ENCODE data around the gene ACSF2.
"Not testable (repeated sequence)": the region's sequence is repeated elsewhere in the genome, so short reads cannot be mapped to it uniquely, and the experiment has no call there.

Gene ACSF2

DNA sequence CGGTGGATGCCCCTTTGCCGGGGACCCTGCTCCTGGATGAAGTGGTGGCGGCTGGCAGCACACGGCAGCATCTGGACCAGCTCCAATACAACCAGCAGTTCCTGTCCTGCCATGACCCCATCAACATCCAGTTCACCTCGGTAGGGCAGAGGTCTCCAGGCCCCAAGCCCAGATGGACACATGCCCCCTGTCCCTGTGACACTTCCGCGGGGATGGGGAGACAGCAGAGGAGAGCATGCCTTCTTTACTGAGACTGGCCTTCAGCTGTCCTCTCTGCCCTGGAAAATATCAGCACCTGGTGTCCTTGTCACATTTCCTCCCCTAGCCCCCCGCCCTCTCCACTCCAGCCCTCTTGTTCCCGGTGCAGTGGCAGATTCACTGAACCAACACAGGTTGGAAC, 36.4 kb downstream of the ACSF2 start:
- no peak for DNase-seq

DNA sequence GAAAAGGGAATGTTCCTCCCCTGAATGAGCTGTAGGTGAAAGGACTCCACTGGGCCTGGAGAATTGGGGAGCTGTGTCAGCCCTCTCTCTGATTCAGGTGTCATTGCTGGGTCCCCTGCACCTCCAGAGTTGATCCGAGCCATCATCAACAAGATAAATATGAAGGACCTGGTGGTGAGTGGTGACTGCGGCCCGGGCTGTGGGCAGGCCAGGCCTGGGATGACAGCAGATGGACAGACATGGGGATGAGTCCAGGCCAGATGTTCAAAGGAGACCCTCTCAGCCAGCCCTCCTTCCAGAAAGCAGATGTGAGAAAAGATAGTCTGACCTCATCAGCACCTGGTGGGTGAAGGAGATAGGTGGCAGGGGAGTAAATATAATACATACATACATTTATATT, 38.1 kb downstream of the ACSF2 start:
- DNase-seq = no peak

DNA sequence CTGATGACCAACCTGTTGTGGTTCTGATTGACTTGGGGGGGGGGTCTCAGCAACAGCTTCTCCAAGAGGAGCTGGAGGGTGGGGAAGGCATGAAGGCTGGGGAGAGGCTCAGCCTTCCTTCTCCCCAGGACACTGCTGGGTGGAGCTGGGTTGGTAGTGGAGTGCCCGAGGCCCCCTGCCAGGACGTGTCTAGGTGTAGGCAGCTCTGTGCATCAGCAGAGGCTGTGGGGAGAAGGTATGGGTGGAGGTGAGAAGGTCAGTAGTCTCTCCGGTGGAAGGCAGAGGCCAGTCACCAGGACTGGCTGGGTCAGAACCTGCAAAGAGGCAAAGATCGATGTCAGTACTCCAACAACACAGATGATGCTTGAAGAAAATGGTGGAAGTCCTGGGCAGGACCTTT, 38.7 kb downstream of the ACSF2 start:
- DNase-seq = no peak

DNA sequence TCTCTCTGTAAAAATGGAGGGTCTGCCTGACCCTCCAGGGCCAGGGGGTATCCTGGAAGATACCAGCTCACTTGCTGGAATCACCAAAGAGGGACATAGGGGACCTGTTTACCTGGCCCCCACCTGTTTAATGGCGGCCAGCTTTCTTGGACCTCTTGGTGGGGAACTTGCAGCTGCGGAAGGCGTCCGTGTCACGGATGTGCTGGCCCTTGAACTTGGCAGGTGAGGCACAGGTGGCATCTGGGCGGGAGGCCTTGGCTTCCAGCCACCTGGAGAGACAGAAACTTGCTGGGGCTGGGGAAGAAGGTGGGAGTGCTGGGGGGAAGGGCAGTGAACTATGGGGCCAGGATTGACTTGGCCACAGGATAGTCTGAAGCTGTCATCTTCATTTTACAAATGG, 39.2 kb downstream of the ACSF2 start:
- no peak for DNase-seq

DNA sequence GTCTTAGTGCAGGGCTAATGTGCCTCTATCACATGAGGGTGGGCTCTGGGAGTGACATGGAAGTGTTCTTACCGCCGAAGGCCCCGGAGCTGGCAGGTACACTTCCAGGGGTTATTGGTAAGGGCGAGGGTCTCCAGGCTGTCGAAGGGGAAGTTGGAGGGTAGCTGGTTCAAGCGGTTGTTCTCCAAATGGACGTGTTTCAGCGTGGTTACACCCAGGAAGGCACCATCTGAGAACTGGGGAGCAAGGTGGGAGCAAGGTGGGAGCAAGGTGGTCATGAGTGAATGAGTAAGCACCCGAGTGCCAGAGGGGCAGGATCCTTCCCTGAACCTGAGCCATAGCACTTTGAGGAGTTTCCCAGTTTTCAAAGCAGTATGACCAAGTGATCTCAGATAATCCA, 39.6 kb downstream of the ACSF2 start:
- DNase-seq = no peak

- no peak for DNase-seq
Measured at GRCh38 chr17:50466371-50467113, 40.5 kb downstream of the ACSF2 start.

- DNase-seq = no peak
Measured at GRCh38 chr17:50467114-50467854, 41.3 kb downstream of the ACSF2 start.

- no peak for DNase-seq
Measured at GRCh38 chr17:50467855-50468303, 41.9 kb downstream of the ACSF2 start.

GRCh38 chr17:50468304-50469207, 42.5 kb downstream of the ACSF2 start, which contains the start of gene CHAD:
Gene CHAD, minus strand, starts transcription at chr17:50468880. Its CDS starts 67 bp downstream, at chr17:50468813.
- no peak for DNase-seq

- no peak for DNase-seq
Measured at GRCh38 chr17:50469208-50469605, 43.2 kb downstream of the ACSF2 start.

GRCh38 chr17:50469671-50470305, 43.8 kb downstream of the ACSF2 start:
- DNase-seq = no peak

DNA sequence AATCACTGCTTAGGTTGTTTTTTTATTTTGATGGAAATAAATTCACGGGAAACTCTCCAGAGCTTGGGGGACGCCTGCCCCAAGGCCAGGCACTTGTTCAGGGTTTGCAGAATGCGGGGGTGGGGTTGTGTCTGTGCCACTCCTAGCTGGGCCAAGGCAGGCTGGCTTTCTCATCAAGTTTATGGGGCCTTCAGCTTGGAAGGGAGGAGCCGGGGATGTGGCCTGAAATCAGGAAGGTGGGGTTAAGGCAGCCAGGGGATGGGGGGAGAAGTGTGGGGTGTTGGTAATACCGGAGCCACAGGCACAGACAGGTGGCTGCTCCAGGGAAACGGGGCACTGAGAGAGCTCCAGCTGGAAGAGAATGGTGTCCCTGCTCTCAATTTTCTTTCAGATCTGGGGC, 44.4 kb downstream of the ACSF2 start:
- no peak for DNase-seq

DNA sequence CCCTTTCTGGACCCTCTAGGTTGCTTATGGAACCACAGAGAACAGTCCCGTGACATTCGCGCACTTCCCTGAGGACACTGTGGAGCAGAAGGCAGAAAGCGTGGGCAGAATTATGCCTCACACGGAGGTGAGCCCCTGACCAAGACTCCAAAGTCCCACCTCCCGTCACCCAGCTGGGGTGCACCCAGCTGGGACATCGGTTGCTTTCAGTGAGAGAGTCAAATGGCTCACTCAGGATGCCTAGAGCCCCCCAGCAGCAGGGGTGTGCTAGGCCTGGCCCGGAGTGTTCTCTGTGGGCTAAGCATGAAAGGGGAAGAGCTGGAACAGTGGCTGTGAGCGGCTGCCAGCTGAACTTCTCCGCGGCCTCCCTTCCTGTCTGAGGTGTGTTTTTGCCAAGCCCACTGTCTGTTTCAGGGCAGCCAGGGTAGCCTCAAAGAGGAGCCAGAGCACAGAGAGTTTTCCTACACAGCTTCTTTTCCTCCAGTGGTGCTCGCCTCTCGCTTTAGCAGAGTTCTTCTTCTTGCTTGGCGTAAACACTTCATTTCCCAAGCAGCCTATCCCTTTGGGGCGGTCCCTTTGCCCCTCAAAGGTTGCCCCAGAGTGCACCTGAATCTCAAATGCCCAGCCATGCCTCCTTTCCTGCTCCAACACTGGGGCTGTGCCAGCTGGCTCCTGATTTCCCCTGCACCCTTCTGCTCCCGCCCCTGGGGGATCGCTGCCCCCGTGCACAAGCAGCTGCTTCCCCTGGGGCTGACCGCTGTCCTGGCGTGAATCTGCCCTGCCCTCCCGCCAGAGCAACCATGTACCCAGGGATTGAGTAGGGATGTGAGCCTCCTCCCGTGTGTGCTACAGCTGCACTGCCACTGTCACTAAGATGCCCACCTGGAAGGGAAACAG, 45.2 kb downstream of the ACSF2 start:
- DNase-seq = no peak

DNA sequence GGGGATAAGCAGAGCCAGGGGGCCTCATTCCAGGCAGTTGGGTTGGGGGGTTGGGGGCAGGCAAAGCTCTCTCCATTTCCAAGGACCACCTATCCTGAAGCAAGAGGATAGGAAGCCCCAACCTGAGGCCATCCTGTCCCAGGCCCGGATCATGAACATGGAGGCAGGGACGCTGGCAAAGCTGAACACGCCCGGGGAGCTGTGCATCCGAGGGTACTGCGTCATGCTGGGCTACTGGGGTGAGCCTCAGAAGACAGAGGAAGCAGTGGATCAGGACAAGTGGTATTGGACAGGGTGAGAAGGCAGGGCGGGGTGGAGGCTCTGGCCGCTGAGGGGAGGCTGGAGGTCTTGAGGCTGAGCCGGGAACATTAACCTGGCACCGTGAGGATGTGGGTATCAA, 46.3 kb downstream of the ACSF2 start:
- no peak for DNase-seq

DNA sequence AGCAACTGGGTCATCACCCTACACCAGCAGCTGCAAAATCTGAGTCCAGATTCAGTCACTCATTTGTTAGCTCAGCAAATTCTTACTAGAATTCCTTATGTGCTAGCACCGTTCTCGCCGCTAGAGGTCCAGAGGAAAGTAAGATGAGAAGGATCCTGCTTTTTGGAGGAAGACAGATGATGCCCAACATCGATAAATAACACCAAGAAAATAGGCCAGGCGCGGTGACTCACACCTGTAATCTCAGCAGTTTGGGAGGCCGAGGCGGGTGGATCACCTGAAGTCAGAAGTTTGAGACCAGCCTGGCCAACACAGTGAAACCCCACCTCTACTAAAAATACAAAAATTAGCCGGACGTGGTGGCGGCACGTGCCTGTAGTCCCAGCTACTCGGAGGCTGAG, 46.7 kb downstream of the ACSF2 start:
- DNase-seq = peak in 3 of 58 donors; percentile 21 to 61 (median 37)

DNA sequence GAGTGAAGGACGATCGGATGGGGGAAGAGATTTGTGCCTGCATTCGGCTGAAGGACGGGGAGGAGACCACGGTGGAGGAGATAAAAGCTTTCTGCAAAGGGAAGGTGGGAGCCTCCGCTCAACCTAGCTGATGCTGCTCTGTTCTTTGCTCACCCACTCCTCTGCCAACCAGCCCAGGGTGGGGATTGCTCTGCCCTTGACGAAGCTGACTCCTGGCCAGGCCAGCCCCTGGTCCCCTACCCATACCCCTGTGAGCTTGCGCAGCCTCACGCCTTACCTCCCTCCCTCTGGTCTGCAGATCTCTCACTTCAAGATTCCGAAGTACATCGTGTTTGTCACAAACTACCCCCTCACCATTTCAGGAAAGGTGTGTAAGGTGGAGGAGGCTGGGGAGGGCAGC, 47.9 kb downstream of the ACSF2 start:
- DNase-seq = no peak

DNA sequence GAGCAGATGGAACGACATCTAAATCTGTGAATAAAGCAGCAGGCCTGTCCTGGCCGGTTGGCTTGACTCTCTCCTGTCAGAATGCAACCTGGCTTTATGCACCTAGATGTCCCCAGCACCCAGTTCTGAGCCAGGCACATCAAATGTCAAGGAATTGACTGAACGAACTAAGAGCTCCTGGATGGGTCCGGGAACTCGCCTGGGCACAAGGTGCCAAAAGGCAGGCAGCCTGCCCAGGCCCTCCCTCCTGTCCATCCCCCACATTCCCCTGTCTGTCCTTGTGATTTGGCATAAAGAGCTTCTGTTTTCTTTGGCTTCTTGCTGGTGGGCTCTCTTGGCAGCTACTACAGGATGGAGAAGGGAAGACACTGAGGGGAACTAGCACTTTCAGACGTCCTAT, 48.5 kb downstream of the ACSF2 start:
- no peak for DNase-seq

GRCh38 chr17:50475362-50475761, 49.3 kb downstream of the ACSF2 start:
- DNase-seq = no peak

GRCh38 chr17:50475775-50476544, 49.9 kb downstream of the ACSF2 start:
- DNase-seq = not testable (repeated sequence)

Data from anterior cingulate cortex (tissue), 58 donors.